Osteocyte (in vitro differentiated cells): ENCODE measurements around the gene MTHFD1L. TPM values are rescaled to one million over a fixed set of nuclear protein-coding genes. Genes with fewer than 3 reads are reported as not detected.

Experiments used
- DNase-seq: peaks from one replicate; pipeline ENCODE4 v3.0.0; 2021; ENCODE audit warnings: mixed read lengths; ENCODE audit not compliant: unreplicated experiment; ENCODE audit errors: extremely low spot score
- H3K27ac Mint-ChIP-seq: one replicate; pipeline ENCODE4 v1.8.0; 2021; ENCODE audit warnings: mild to moderate bottlenecking, mixed read lengths; ENCODE audit not compliant: unreplicated experiment
- H3K27me3 Mint-ChIP-seq: one replicate; pipeline ENCODE4 v1.8.0; 2021; ENCODE audit warnings: mixed read lengths; ENCODE audit not compliant: unreplicated experiment
- H3K36me3 Mint-ChIP-seq: one replicate; pipeline ENCODE4 v1.8.0; 2021; ENCODE audit warnings: mixed read lengths; ENCODE audit not compliant: unreplicated experiment
- H3K4me1 Mint-ChIP-seq: one replicate; pipeline ENCODE4 v1.8.0; 2021; ENCODE audit warnings: mixed read lengths; ENCODE audit not compliant: unreplicated experiment
- H3K4me3 Mint-ChIP-seq: one replicate; pipeline ENCODE4 v1.8.0; 2021; ENCODE audit warnings: mild to moderate bottlenecking, moderate library complexity, mixed read lengths; ENCODE audit not compliant: unreplicated experiment
- H3K9me3 Mint-ChIP-seq: one replicate; pipeline ENCODE4 v1.8.0; 2021; ENCODE audit warnings: mixed read lengths; ENCODE audit not compliant: unreplicated experiment
- total RNA-seq: library from RNA; stranded (reverse); gene quantifications from 2 replicates; pipeline ENCODE4 v1.2.1, GENCODE V29; 2021
- TF ChIP-seq, protein P1 (sequence below): fragments of 200-600 bp; sonication (generic); IDR thresholded peaks from 2 replicates; pipeline ENCODE4 v1.5.0; 2021; ENCODE audit warnings: antibody characterized with exemption, mild to moderate bottlenecking, moderate library complexity

MTHFD1L gene
- total RNA-seq, 1 donor from 2014 or later: 63.2 TPM

DNA sequence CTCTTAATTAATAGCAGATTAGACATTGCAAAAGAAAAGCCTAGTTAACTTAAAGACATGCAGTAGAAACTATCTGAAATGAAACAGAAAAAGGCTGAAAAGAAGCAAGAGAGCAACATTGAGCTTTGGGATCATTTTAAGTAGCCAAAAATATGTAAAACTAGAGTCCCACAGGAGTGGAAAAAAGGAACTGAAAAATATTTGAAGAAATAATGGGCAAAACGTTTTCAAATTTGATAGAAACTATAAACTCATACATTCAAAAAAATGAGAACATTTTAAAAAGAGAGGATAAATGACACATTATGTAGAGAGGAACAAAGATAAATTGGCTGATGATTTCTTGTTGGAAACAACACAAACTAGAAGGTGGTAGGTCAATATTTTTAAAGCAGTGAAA, 208.2 kb downstream of the MTHFD1L start:
- Mint-ChIP-seq H3K4me3 (no peak overlapping the region), H3K9me3 (peaks cover 13% of the 10 kb centered on the region), H3K36me3 (peaks cover 9% of the 10 kb centered on the region), H3K27me3 (no peaks in the 10 kb centered on the region), H3K4me1 (peaks cover 51% of the 10 kb centered on the region), H3K27ac (no peak overlapping the region)
- TF ChIP-seq, protein P1, sequence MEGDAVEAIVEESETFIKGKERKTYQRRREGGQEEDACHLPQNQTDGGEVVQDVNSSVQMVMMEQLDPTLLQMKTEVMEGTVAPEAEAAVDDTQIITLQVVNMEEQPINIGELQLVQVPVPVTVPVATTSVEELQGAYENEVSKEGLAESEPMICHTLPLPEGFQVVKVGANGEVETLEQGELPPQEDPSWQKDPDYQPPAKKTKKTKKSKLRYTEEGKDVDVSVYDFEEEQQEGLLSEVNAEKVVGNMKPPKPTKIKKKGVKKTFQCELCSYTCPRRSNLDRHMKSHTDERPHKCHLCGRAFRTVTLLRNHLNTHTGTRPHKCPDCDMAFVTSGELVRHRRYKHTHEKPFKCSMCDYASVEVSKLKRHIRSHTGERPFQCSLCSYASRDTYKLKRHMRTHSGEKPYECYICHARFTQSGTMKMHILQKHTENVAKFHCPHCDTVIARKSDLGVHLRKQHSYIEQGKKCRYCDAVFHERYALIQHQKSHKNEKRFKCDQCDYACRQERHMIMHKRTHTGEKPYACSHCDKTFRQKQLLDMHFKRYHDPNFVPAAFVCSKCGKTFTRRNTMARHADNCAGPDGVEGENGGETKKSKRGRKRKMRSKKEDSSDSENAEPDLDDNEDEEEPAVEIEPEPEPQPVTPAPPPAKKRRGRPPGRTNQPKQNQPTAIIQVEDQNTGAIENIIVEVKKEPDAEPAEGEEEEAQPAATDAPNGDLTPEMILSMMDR: no peak
- no peak for DNase-seq

DNA sequence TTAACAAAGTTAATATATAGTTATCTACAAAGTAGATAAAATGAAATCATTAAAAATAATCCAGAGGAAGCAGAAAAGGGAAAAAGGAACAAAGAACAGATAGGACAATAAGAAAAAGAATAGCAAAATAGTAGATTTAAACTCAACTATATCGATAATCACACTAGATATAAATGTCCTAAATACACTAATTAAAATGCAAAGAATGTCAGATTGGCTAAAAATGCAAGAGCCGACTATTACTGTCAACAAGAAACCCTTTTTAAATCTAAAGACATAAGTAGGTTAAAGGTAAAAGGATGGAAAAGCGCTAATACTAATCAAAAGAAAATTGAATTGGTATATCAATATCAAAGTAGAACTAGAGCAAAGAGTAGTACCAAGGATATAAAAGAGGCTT, 209.5 kb downstream of the MTHFD1L start:
- H3K4me1 Mint-ChIP-seq: peaks cover 38% of the 10 kb centered on the region
- H3K27ac Mint-ChIP-seq: peak overlapping the region; percentile 50
- H3K36me3 Mint-ChIP-seq: peaks cover 14% of the 10 kb centered on the region
- H3K9me3 Mint-ChIP-seq: peaks cover 13% of the 10 kb centered on the region
- DNase-seq: no peak
- H3K27me3 Mint-ChIP-seq: no peaks in the 10 kb centered on the region
- no peak overlapping the region for H3K4me3 Mint-ChIP-seq
- TF ChIP-seq, protein P1: no peak

DNA sequence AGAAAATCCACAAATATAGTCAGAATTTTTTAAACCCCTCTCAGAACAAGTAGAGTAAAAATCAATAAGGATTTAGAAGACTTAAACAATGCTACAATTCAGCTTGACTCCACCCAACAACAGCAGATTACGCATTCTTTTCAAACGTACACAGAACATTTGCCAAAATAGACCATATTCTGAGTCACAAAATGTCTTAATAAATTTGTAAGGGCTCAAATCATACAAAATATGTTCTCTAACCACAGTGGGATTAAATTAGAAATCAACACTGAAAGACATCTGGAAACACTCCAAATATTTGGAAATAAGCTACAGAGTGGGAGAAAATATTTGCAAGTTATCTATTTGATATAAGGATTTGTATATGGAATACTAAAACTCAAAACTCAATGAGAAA, 210.0 kb downstream of the MTHFD1L start:
- DNase-seq: no peak
- Mint-ChIP-seq H3K27ac (peak overlapping the region; percentile 50), H3K9me3 (peaks cover 13% of the 10 kb centered on the region), H3K4me1 (peaks cover 34% of the 10 kb centered on the region), H3K27me3 (no peaks in the 10 kb centered on the region), H3K36me3 (peaks cover 14% of the 10 kb centered on the region), H3K4me3 (no peak overlapping the region)
- TF ChIP-seq, protein P1: no peak

GRCh38 chr6:151075930-151076555, 210.5 kb downstream of the MTHFD1L start:
- Mint-ChIP-seq H3K27me3 (no peaks in the 10 kb centered on the region), H3K4me1 (peaks cover 29% of the 10 kb centered on the region), H3K36me3 (peaks cover 14% of the 10 kb centered on the region), H3K27ac (peak overlapping the region; percentile 50), H3K4me3 (no peak overlapping the region), H3K9me3 (peaks cover 13% of the 10 kb centered on the region)
- TF ChIP-seq, protein P1: no peak
- no peak for DNase-seq

DNA sequence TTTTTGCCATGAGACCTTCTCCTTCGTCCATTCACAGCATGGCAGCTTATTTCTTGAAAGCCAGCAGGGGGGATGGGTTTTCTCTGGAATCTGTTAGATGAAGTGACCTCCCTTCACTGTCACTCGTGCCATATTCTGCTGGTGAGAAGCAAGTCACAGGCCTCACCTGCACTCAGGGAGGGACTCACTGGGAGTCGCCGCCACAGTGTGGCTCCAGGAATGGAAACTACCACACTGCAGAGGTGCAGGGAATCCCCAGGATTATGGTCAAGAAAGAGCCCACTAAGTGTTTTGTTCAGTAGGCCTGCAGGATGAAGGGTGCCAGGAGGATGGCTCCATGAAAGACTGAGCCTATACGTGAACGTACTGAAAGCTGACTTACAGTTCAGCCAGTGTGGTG, 213.2 kb downstream of the MTHFD1L start:
- TF ChIP-seq, protein P1: no peak
- peaks cover 23% of the 10 kb centered on the region for H3K4me1 Mint-ChIP-seq
- DNase-seq: no peak
- peaks cover 9% of the 10 kb centered on the region for H3K9me3 Mint-ChIP-seq
- no peaks in the 10 kb centered on the region for H3K27me3 Mint-ChIP-seq
- H3K4me3 Mint-ChIP-seq: no peak overlapping the region
- H3K27ac Mint-ChIP-seq: no peak overlapping the region
- peaks cover 11% of the 10 kb centered on the region for H3K36me3 Mint-ChIP-seq
